Measurements from ENCODE around the gene LARP6.
"Not testable (repeated sequence)": the region's sequence is repeated elsewhere in the genome, so short reads cannot be mapped to it uniquely, and the experiment has no call there.

Gene LARP6

GRCh38 chr15:70853973-70854665, at the start of gene LARP6:
LARP6 (minus strand) TSS chr15:70854157; CDS start chr15:70854088, 69 bp downstream.
- DNase-seq (ENCODE audit: low read depth in 3 of 3, low spot score in 1 of 3), result no peak

- DNase-seq (ENCODE audit: low read depth in 3 of 3, low spot score in 1 of 3), result no peak
Observed at GRCh38 chr15:70902107-70902506, 48.1 kb upstream of the LARP6 start.

GRCh38 chr15:70892912-70893560, 39.1 kb upstream of the LARP6 start:
- no peak for DNase-seq (ENCODE audit: low read depth in 3 of 3, low spot score in 1 of 3)

- no peak for DNase-seq (ENCODE audit: low read depth in 3 of 3, low spot score in 1 of 3)
Observed at GRCh38 chr15:70892002-70892911, 38.3 kb upstream of the LARP6 start, which contains the start of the genes LRRC49 and THAP10. LRRC49 (plus strand) TSS chr15:70892826; CDS start chr15:70892895, 69 bp downstream. THAP10 (minus strand) TSS chr15:70892433; CDS start chr15:70892272, 161 bp downstream.

- DNase-seq (ENCODE audit: low read depth in 3 of 3, low spot score in 1 of 3), result no peak
Observed at GRCh38 chr15:70882361-70882760, 28.4 kb upstream of the LARP6 start.

GRCh38 chr15:70880781-70881180, 26.8 kb upstream of the LARP6 start:
- DNase-seq (ENCODE audit: low read depth in 3 of 3, low spot score in 1 of 3), result no peak

GRCh38 chr15:70879401-70879800, 25.4 kb upstream of the LARP6 start:
- DNase-seq (ENCODE audit: low read depth in 3 of 3, low spot score in 1 of 3), result no peak

GRCh38 chr15:70876683-70877082, 22.7 kb upstream of the LARP6 start:
- no peak for DNase-seq (ENCODE audit: low read depth in 3 of 3, low spot score in 1 of 3)

GRCh38 chr15:70876011-70876410, 22.1 kb upstream of the LARP6 start:
- DNase-seq (ENCODE audit: low read depth in 3 of 3, low spot score in 1 of 3), result no peak

- no peak for DNase-seq (ENCODE audit: low read depth in 3 of 3, low spot score in 1 of 3)
Observed at GRCh38 chr15:70875001-70875782, 21.2 kb upstream of the LARP6 start.

- DNase-seq (ENCODE audit: low read depth in 3 of 3, low spot score in 1 of 3), result no peak
Observed at GRCh38 chr15:70873232-70874054, 19.5 kb upstream of the LARP6 start.

GRCh38 chr15:70871490-70871889, 17.5 kb upstream of the LARP6 start:
- DNase-seq (ENCODE audit: low read depth in 3 of 3, low spot score in 1 of 3), result not testable (repeated sequence)

- no peak for DNase-seq (ENCODE audit: low read depth in 3 of 3, low spot score in 1 of 3)
Observed at GRCh38 chr15:70870051-70870450, 16.1 kb upstream of the LARP6 start.

- DNase-seq (ENCODE audit: low read depth in 3 of 3, low spot score in 1 of 3), result no peak
Observed at GRCh38 chr15:70869346-70869745, 15.4 kb upstream of the LARP6 start.

GRCh38 chr15:70867911-70868467, 14.0 kb upstream of the LARP6 start:
- DNase-seq (ENCODE audit: low read depth in 3 of 3, low spot score in 1 of 3), result no peak

- no peak for DNase-seq (ENCODE audit: low read depth in 3 of 3, low spot score in 1 of 3)
Observed at GRCh38 chr15:70866982-70867641, 13.2 kb upstream of the LARP6 start.

- DNase-seq (ENCODE audit: low read depth in 3 of 3, low spot score in 1 of 3), result no peak
Observed at GRCh38 chr15:70863450-70864218, 9.7 kb upstream of the LARP6 start.

- DNase-seq (ENCODE audit: low read depth in 3 of 3, low spot score in 1 of 3), result no peak
Observed at GRCh38 chr15:70859998-70860397, 6.0 kb upstream of the LARP6 start.

Data from stimulated activated CD4-positive, alpha-beta T cell treated with anti-CD3 and anti-CD28 coated beads, TNF-alpha, amount 100 ng/mL, for 1 hour (primary cell).